Sigmoid colon (tissue), 7 donors: ENCODE measurements around the gene FRS2. TPM values are rescaled to one million over a fixed set of nuclear protein-coding genes. Genes with fewer than 3 reads are reported as not detected.

Experiments used
- DNase-seq: peaks from one replicate; pipeline ENCODE4 v3.0.0-alpha.2; 2019
- H3K27ac ChIP-seq, 4 donors: fragments of 200-600 bp; sonication (generic); one replicate each; pipeline ENCODE4 v1.5.1; 2016 to 2019; ENCODE audit warnings: mild to moderate bottlenecking in 1 of 4
- H3K27me3 ChIP-seq, 3 donors: fragments of 200-600 bp; sonication (generic); one replicate each; pipeline ENCODE4 v1.5.1; 2019; ENCODE audit warnings: mild to moderate bottlenecking in 1 of 3
- H3K36me3 ChIP-seq, 4 donors: fragments of 200-600 bp; sonication (generic); one replicate each; pipeline ENCODE4 v1.5.1; 2016 to 2019
- H3K4me1 ChIP-seq, 4 donors: fragments of 200-600 bp; sonication (generic); one replicate each; pipeline ENCODE4 v1.5.1; 2017 to 2019
- H3K4me3 ChIP-seq, 4 donors: fragments of 200-600 bp; sonication (generic); one replicate each; pipeline ENCODE4 v1.5.1; 2017 to 2019; ENCODE audit warnings: mild to moderate bottlenecking in 2 of 4, moderate library complexity in 1 of 4
- H3K9me3 ChIP-seq, 4 donors: fragments of 200-600 bp in 3 of 4; sonication (generic) in 3 of 4; one replicate each; pipeline versions ENCODE4 v1.5.1 to v1.6.1; 2013 to 2019
- EP300 ChIP-seq, 4 donors: sonication (generic); formaldehyde crosslinking; IDR thresholded peaks; one replicate each; pipeline ENCODE4 v1.6.1; 2017; ENCODE audit warnings: antibody characterized with exemption in 4 of 4
- POLR2A ChIP-seq, 2 donors: fragments of 450-650 bp; IDR thresholded peaks; one replicate each; pipeline ENCODE4 v1.6.1; 2016; ENCODE audit warnings: antibody characterized with exemption in 2 of 2, mild to moderate bottlenecking in 2 of 2, moderate library complexity in 2 of 2
- POLR2AphosphoS5 ChIP-seq, 4 donors: sonication (generic); formaldehyde crosslinking; IDR thresholded peaks; one replicate each; pipeline ENCODE4 v1.6.1; 2017; ENCODE audit warnings: antibody characterized with exemption in 4 of 4
- WGBS, 2 donors: extraction: QIAGEN DNeasy Blood & Tissue Kit; methylation state at CpG; one replicate each; pipeline ENCODE4 v1.1.7; 2013; 5-methylcytosine and 5-hydroxymethylcytosine counted together
- intact Hi-C: fragments of 100-400 bp; cut with DNase I; formaldehyde crosslinking; loops from one replicate; pipeline ENCODE4 v1.15.1; 2023
- polyA plus RNA-seq, 3 donors: library from polyadenylated mRNA; stranded (reverse); fragments of 200-250 nt; gene quantifications; one replicate each; pipeline ENCODE4 v1.2.3, GENCODE V29; 2013
- total RNA-seq, 4 donors: library from RNA; depleted of rRNA; stranded (reverse); fragments of >200 nt; gene quantifications; one replicate each; pipeline ENCODE4 v1.1.0, GENCODE V29; 2016
- TF ChIP-seq, protein P1 (sequence below), 4 experiments: fragments of 450-650 bp in 3 of 4; fragments of 200-600 bp in 1 of 4; IDR thresholded peaks; one replicate each; pipeline ENCODE4 v1.5.1; 2016 to 2019; ENCODE audit warnings: antibody characterized with exemption in 4 of 4, mild to moderate bottlenecking in 3 of 4, moderate library complexity in 2 of 4
- donor health status: healthy with polysubstance abuse.
- donor health status: Bipolar disorder and iron deficiency.
- donor health status: healthy.

FRS2 gene
- total and polyA plus RNA-seq, 7 donors = 7.6 to 48.4 (median 33.8) TPM

GRCh38 chr12:69540987-69541386, 70.8 kb downstream of the FRS2 start:
- no peak overlapping the region for H3K27ac ChIP-seq
- TF ChIP-seq POLR2A (IDR thresholded peaks at IDR 0.05) = no peak
- no peak for TF ChIP-seq POLR2AphosphoS5 (IDR thresholded peaks at IDR 0.05)
- no peak for TF ChIP-seq EP300 (IDR thresholded peaks at IDR 0.05)
- TF ChIP-seq, protein P1, sequence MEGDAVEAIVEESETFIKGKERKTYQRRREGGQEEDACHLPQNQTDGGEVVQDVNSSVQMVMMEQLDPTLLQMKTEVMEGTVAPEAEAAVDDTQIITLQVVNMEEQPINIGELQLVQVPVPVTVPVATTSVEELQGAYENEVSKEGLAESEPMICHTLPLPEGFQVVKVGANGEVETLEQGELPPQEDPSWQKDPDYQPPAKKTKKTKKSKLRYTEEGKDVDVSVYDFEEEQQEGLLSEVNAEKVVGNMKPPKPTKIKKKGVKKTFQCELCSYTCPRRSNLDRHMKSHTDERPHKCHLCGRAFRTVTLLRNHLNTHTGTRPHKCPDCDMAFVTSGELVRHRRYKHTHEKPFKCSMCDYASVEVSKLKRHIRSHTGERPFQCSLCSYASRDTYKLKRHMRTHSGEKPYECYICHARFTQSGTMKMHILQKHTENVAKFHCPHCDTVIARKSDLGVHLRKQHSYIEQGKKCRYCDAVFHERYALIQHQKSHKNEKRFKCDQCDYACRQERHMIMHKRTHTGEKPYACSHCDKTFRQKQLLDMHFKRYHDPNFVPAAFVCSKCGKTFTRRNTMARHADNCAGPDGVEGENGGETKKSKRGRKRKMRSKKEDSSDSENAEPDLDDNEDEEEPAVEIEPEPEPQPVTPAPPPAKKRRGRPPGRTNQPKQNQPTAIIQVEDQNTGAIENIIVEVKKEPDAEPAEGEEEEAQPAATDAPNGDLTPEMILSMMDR (IDR thresholded peaks at IDR 0.05) = no peak
- WGBS, 2 donors = 90% methylated on average over 2 of the region's 2 CpGs
- no peaks in the 10 kb centered on the region for H3K27me3 ChIP-seq
- no peak overlapping the region for H3K4me3 ChIP-seq
- H3K36me3 ChIP-seq = no peaks in the 10 kb centered on the region
- intact Hi-C loops = no loop called here
- no peak for DNase-seq
- no peaks in the 10 kb centered on the region for H3K4me1 ChIP-seq
- no peaks in the 10 kb centered on the region for H3K9me3 ChIP-seq

- TF ChIP-seq POLR2AphosphoS5 (IDR thresholded peaks at IDR 0.05) (no peak), POLR2A (IDR thresholded peaks at IDR 0.05) (no peak), EP300 (IDR thresholded peaks at IDR 0.05) (no peak)
- TF ChIP-seq, protein P1 (IDR thresholded peaks at IDR 0.05) = no peak
- no peaks in the 10 kb centered on the region for H3K4me1 ChIP-seq
These were observed 73.9 kb downstream of the FRS2 start for GRCh38 chr12:69544087-69544486.

DNA sequence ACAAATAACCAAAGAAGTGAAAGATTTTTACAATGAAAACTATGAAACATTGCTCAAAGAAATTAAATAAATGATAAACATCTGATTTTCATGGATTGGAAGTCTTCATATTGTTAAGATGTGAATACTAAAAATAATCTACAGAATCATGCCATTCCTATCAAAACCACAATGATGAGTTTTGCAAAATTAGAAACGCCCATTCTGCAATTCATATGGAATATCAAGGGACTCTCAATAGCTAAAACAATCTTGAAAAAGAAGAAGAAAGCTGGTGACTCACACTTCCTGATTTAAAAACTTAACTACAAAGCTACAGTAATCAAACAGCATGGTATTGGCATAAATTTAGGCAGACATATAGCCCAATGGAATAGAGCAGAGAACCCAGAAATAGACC, 74.9 kb downstream of the FRS2 start:
- no peak for TF ChIP-seq POLR2A (IDR thresholded peaks at IDR 0.05)
- TF ChIP-seq, protein P1 (IDR thresholded peaks at IDR 0.05) = no peak
- no peak for TF ChIP-seq POLR2AphosphoS5 (IDR thresholded peaks at IDR 0.05)
- no peak for TF ChIP-seq EP300 (IDR thresholded peaks at IDR 0.05)
- Histone ChIP-seq H3K36me3 (no peaks in the 10 kb centered on the region), H3K27ac (no peak overlapping the region), H3K4me3 (no peak overlapping the region), H3K4me1 (no peaks in the 10 kb centered on the region), H3K27me3 (no peaks in the 10 kb centered on the region), H3K9me3 (no peaks in the 10 kb centered on the region)
- 94 to 96% methylated on average over 1 of the region's 1 CpG for WGBS, 2 donors
- DNase-seq = no peak
- intact Hi-C loops = no loop called here

More at GRCh38 chr12:69544087-69544486, 73.9 kb downstream of the FRS2 start:
- H3K27ac ChIP-seq = no peak overlapping the region
- no peaks in the 10 kb centered on the region for H3K36me3 ChIP-seq
- no peak overlapping the region for H3K4me3 ChIP-seq
- H3K27me3 ChIP-seq = no peaks in the 10 kb centered on the region
- no peak for DNase-seq
- no peaks in the 10 kb centered on the region for H3K9me3 ChIP-seq
- intact Hi-C loops = no loop called here
- WGBS, 2 donors = 100% methylated on average over 1 of the region's 1 CpG

DNA sequence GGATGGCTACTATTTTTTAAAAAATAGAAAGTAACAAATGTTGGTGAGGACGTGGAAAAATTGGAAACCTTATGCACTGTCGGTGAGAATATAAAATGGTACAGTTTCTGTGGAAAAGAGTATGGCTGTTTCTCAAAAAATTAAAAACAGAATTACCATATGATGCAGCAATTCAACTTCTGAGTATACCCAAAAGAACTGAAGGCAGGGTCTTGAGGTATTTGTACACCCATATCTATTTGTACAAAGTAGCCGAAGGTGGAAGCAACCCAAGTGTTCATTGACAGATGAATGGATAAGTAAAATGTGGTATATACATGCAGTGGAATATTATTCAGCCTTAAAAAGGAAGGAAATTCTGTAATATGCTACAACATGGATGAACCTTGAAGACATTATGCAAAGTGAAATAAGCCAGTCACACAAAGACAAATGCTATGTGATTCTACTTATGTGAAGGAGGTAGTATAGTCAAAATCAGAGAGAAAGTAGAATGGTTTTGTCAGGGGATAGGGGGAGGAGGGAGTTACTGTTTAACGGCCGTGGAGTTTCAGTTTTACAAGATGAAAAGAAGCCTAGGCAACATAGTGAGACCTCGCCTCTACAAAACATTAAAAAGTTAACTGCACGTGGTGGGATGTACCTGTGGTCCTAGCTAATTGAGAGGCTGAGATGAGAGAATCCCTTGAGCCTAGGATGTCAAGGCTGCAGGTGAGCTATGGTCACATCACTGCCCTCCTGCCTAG, 76.7 kb downstream of the FRS2 start:
- TF ChIP-seq POLR2AphosphoS5 (IDR thresholded peaks at IDR 0.05) (no peak), POLR2A (IDR thresholded peaks at IDR 0.05) (no peak), EP300 (IDR thresholded peaks at IDR 0.05) (no peak)
- TF ChIP-seq, protein P1 (IDR thresholded peaks at IDR 0.05) = no peak
- Histone ChIP-seq H3K36me3 (no peaks in the 10 kb centered on the region), H3K27ac (no peak overlapping the region), H3K4me3 (no peak overlapping the region), H3K9me3 (no peaks in the 10 kb centered on the region), H3K27me3 (no peaks in the 10 kb centered on the region), H3K4me1 (no peaks in the 10 kb centered on the region)
- intact Hi-C loops = no loop called here
- 88 to 94% methylated on average over 7 of the region's 7 CpGs for WGBS, 2 donors
- DNase-seq = no peak

DNA sequence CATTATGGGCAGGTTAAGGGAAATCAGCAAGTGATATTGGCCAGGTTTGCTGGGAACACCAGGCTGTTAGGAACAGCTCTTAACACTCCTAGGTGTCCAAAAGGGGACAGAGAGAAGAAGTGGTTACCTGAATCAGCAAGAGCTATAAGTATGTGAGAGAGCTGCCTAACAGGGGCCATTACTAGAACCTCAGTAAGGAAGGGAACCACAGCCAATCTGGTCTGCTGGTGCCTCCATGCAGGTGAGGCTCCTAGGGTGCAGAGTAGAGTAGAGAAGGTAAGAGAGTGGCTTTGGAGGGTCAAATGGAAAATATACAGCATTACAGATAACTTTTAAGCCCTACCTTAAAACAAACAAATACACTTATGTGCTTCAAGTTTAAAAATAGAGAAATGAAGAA, 78.5 kb downstream of the FRS2 start:
- no peak overlapping the region for H3K27ac ChIP-seq
- DNase-seq = no peak
- H3K36me3 ChIP-seq = no peaks in the 10 kb centered on the region
- H3K9me3 ChIP-seq = no peaks in the 10 kb centered on the region
- no peak overlapping the region for H3K4me3 ChIP-seq
- TF ChIP-seq, protein P1 (IDR thresholded peaks at IDR 0.05) = no peak
- TF ChIP-seq EP300 (IDR thresholded peaks at IDR 0.05) (no peak), POLR2AphosphoS5 (IDR thresholded peaks at IDR 0.05) (no peak), POLR2A (IDR thresholded peaks at IDR 0.05) (no peak)
- no peaks in the 10 kb centered on the region for H3K27me3 ChIP-seq
- intact Hi-C loops = no loop called here
- H3K4me1 ChIP-seq = peaks cover 0 to 3% (median 1%) of the 10 kb centered on the region in 4 donors
